GM21529 (cell line): Measurements from ENCODE around the gene ARVCF.

Source experiments
- ATAC-seq: cut with Tn5 transposase; IDR thresholded peaks from one replicate; pipeline ENCODE4 v1.9.1; 2021; ENCODE audit not compliant: unreplicated experiment

ARVCF gene

GRCh38 chr22:20016734-20017621 is at the start of gene ARVCF:
Gene ARVCF (minus strand): TSS chr22:20016823. CDS start chr22:19990794, 26,029 bp downstream.
- peak; percentile 54 for ATAC-seq

GRCh38 chr22:20065896-20066616 is 49.4 kb upstream of the ARVCF start:
- no peak for ATAC-seq

GRCh38 chr22:20064545-20065262 is 48.1 kb upstream of the ARVCF start:
- no peak for ATAC-seq

GRCh38 chr22:20064140-20064480 is 47.5 kb upstream of the ARVCF start:
- ATAC-seq = no peak

- ATAC-seq = no peak
Observed at GRCh38 chr22:20063271-20064139, 46.9 kb upstream of the ARVCF start.

- ATAC-seq = no peak
Observed at GRCh38 chr22:20062766-20063083, 46.1 kb upstream of the ARVCF start.

- no peak for ATAC-seq
Observed at GRCh38 chr22:20062043-20062765, 45.6 kb upstream of the ARVCF start.

GRCh38 chr22:20061481-20061861 is 44.8 kb upstream of the ARVCF start:
- no peak for ATAC-seq

GRCh38 chr22:20060700-20061480 is 44.3 kb upstream of the ARVCF start:
- ATAC-seq = no peak

- ATAC-seq = no peak
Observed at GRCh38 chr22:20058989-20059770, 42.6 kb upstream of the ARVCF start.

GRCh38 chr22:20057596-20058268 is 41.1 kb upstream of the ARVCF start:
- ATAC-seq = no peak

- no peak for ATAC-seq
Observed at GRCh38 chr22:20056696-20057386, 40.2 kb upstream of the ARVCF start.

GRCh38 chr22:20056161-20056560 is 39.5 kb upstream of the ARVCF start:
- no peak for ATAC-seq

GRCh38 chr22:20055654-20056053 is 39.0 kb upstream of the ARVCF start:
- ATAC-seq = no peak

GRCh38 chr22:20055144-20055543 is 38.5 kb upstream of the ARVCF start:
- ATAC-seq = no peak

GRCh38 chr22:20054485-20054884 is 37.9 kb upstream of the ARVCF start:
- ATAC-seq = no peak

GRCh38 chr22:20054034-20054427 is 37.4 kb upstream of the ARVCF start:
- ATAC-seq = no peak
